Vagina (tissue), 2 donors: Measurements from ENCODE around the gene CSNK1G3. TPM values are rescaled to one million over a fixed set of nuclear protein-coding genes. Genes with fewer than 3 reads are reported as not detected.
"Not testable (repeated sequence)": the region's sequence is repeated elsewhere in the genome, so short reads cannot be mapped to it uniquely, and the experiment has no call there.

Experiments
- DNase-seq, 2 donors: peaks; one replicate each; pipeline ENCODE4 v3.0.0-alpha.2; 2017; ENCODE audit errors: extremely low spot score in 2 of 2
- H3K27ac ChIP-seq: fragments of 200-600 bp; sonication (generic); one replicate; pipeline ENCODE4 v1.5.1; 2019
- H3K27me3 ChIP-seq: fragments of 200-600 bp; sonication (generic); one replicate; pipeline ENCODE4 v1.5.1; 2019
- H3K36me3 ChIP-seq, 2 donors: fragments of 200-600 bp; sonication (generic); one replicate each; pipeline ENCODE4 v1.5.1; 2017 to 2019
- H3K4me1 ChIP-seq: fragments of 200-600 bp; sonication (generic); one replicate; pipeline ENCODE4 v1.5.1; 2019
- H3K4me3 ChIP-seq, 2 donors: fragments of 200-600 bp; sonication (generic); 1 replicate in 1 of 2; 2 replicates in 1 of 2; pipeline ENCODE4 v1.5.1; 2016 to 2019
- H3K9me3 ChIP-seq: fragments of 200-600 bp; sonication (generic); one replicate; pipeline ENCODE4 v1.5.1; 2019
- POLR2A ChIP-seq, 2 donors: fragments of 450-650 bp; IDR thresholded peaks; one replicate each; pipeline ENCODE4 v1.6.1; 2017; ENCODE audit warnings: antibody characterized with exemption in 2 of 2, mild to moderate bottlenecking in 2 of 2, moderate library complexity in 2 of 2
- POLR2AphosphoS5 ChIP-seq, 2 donors: sonication (generic); formaldehyde crosslinking; IDR thresholded peaks; one replicate each; pipeline ENCODE4 v1.9.0; 2017; ENCODE audit warnings: antibody characterized with exemption in 2 of 2, mild to moderate bottlenecking in 2 of 2, low read depth in 1 of 2; ENCODE audit not compliant: insufficient read depth in 1 of 2
- intact Hi-C: fragments of 100-400 bp; cut with DNase I; formaldehyde crosslinking; loops from one replicate; pipeline ENCODE4 v1.15.1; 2023
- total RNA-seq: library from RNA; depleted of rRNA; stranded (reverse); fragments of >200 nt; gene quantifications from one replicate; pipeline ENCODE4 v1.2.3, GENCODE V29; 2016
- TF ChIP-seq, protein P1 (sequence below), 3 experiments: fragments of 450-650 bp in 2 of 3; fragments of 200-600 bp in 1 of 3; sonication (generic) in 1 of 3; IDR thresholded peaks; one replicate each; pipeline ENCODE4 v1.5.1; 2017 to 2019; ENCODE audit warnings: antibody characterized with exemption in 3 of 3, mild to moderate bottlenecking in 2 of 3, moderate library complexity in 2 of 3

The CSNK1G3 gene
- total RNA-seq, 1 donor from 2014 or later: 34.4 TPM

DNA sequence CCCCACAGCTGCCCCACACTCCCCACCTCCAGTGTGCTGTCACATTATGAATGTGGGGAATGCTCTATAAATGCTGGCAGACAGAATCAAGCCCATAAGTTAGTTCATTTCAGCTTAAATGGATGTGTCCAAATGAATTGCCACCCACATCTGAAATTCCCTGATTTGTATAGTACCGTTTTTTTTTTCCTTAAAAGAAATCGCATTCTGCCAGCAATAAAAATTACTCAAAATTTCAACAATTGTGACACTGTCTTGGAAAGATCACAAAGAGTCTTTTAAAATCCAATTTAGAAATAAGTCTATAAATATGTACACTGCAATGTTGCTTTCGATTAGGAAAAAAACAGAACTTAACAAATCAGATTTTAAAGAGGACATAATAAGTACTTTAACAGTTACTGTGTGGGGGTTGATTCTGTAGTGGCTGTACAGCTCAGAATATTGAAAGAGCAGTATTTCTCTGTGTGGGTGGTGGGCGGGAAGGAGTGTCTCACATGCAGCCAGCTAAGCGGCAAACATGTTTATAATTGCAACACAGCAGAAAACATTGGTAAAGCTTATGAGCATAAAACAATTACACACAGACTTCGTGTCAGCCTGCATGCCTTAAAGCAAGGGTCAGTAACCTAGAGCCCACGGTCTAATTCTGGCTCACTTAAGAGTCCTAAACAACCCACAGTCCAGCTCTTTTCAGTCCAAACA is 24.9 kb upstream of the CSNK1G3 start:
- Histone ChIP-seq H3K9me3 (no peaks in the 10 kb centered on the region), H3K36me3 (no peaks in the 10 kb centered on the region), H3K27ac (no peak overlapping the region), H3K4me3 (no peak overlapping the region), H3K27me3 (no peaks in the 10 kb centered on the region), H3K4me1 (no peaks in the 10 kb centered on the region)
- TF ChIP-seq POLR2A (IDR thresholded peaks at IDR 0.05): no peak
- no peak for TF ChIP-seq POLR2AphosphoS5 (IDR thresholded peaks at IDR 0.05; ENCODE audit: insufficient read depth in 1 of 2, low read depth in 1 of 2)
- TF ChIP-seq, protein P1, sequence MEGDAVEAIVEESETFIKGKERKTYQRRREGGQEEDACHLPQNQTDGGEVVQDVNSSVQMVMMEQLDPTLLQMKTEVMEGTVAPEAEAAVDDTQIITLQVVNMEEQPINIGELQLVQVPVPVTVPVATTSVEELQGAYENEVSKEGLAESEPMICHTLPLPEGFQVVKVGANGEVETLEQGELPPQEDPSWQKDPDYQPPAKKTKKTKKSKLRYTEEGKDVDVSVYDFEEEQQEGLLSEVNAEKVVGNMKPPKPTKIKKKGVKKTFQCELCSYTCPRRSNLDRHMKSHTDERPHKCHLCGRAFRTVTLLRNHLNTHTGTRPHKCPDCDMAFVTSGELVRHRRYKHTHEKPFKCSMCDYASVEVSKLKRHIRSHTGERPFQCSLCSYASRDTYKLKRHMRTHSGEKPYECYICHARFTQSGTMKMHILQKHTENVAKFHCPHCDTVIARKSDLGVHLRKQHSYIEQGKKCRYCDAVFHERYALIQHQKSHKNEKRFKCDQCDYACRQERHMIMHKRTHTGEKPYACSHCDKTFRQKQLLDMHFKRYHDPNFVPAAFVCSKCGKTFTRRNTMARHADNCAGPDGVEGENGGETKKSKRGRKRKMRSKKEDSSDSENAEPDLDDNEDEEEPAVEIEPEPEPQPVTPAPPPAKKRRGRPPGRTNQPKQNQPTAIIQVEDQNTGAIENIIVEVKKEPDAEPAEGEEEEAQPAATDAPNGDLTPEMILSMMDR (IDR thresholded peaks at IDR 0.05): no peak
- no peak for DNase-seq
- intact Hi-C loops: no loop called here

GRCh38 chr5:123490974-123491373 is 21.0 kb upstream of the CSNK1G3 start:
- H3K9me3 ChIP-seq: no peaks in the 10 kb centered on the region
- no peak for TF ChIP-seq POLR2A (IDR thresholded peaks at IDR 0.05)
- TF ChIP-seq, protein P1 (IDR thresholded peaks at IDR 0.05): no peak
- no peak for TF ChIP-seq POLR2AphosphoS5 (IDR thresholded peaks at IDR 0.05; ENCODE audit: insufficient read depth in 1 of 2, low read depth in 1 of 2)
- no peaks in the 10 kb centered on the region for H3K27me3 ChIP-seq
- intact Hi-C loops: no loop called here
- DNase-seq: no peak
- H3K36me3 ChIP-seq: no peaks in the 10 kb centered on the region
- H3K4me1 ChIP-seq: no peaks in the 10 kb centered on the region
- no peak overlapping the region for H3K4me3 ChIP-seq
- H3K27ac ChIP-seq: no peak overlapping the region

- H3K4me1 ChIP-seq, H3K4me3 ChIP-seq, H3K27ac ChIP-seq, H3K36me3 ChIP-seq, H3K27me3 ChIP-seq, DNase-seq, H3K9me3 ChIP-seq, intact Hi-C loops: not testable (repeated sequence)
Observed at GRCh38 chr5:123495211-123495610, 16.8 kb upstream of the CSNK1G3 start.

DNA sequence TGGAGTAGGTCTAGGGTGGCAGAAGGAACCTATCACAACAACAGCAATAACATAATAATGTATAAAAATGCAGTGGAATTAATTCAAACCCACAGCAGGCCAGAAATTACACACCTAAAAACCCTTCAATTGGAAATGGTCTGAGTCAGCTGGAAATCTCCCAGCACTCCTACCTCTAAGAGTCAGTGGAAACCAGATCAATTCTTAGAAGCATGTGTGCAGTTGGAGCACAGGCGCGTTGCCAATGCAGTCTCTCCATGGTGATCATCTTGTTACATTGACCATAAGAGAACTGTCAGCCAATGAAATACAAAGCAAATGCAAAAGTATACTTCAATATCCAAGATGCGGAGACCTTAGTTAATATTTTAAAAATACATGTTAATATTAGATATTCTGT is 15.1 kb upstream of the CSNK1G3 start:
- Histone ChIP-seq H3K36me3 (no peaks in the 10 kb centered on the region), H3K4me3 (no peak overlapping the region), H3K27me3 (no peaks in the 10 kb centered on the region), H3K27ac (no peak overlapping the region), H3K9me3 (no peaks in the 10 kb centered on the region), H3K4me1 (no peaks in the 10 kb centered on the region)
- TF ChIP-seq POLR2A (IDR thresholded peaks at IDR 0.05): no peak
- TF ChIP-seq POLR2AphosphoS5 (IDR thresholded peaks at IDR 0.05; ENCODE audit: insufficient read depth in 1 of 2, low read depth in 1 of 2): no peak
- TF ChIP-seq, protein P1 (IDR thresholded peaks at IDR 0.05): no peak
- intact Hi-C loops: no loop called here
- DNase-seq: no peak

DNA sequence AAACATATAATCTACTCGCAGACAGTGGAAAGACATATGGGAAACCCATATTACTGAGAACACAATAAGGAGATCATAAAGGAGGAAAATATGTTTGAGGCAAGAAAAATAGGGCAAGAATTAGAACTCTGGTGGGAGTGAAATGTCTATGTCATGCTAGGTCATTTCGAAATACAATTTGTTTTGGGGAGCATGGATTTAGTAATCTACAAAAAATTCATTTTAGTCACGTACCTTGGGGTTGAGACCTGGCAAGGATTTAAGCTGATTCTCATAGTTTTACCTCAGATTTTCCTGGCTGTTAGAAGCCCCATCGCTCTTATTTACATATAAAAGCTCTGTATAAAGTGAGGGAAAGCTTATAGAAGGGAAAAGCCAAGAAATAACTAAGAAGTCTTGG is 11.5 kb upstream of the CSNK1G3 start:
- no peak overlapping the region for H3K4me3 ChIP-seq
- H3K4me1 ChIP-seq: no peaks in the 10 kb centered on the region
- H3K36me3 ChIP-seq: no peaks in the 10 kb centered on the region
- intact Hi-C loops: no loop called here
- no peak for DNase-seq
- H3K9me3 ChIP-seq: no peaks in the 10 kb centered on the region
- H3K27me3 ChIP-seq: no peaks in the 10 kb centered on the region
- H3K27ac ChIP-seq: no peak overlapping the region
- TF ChIP-seq, protein P1 (IDR thresholded peaks at IDR 0.05): no peak
- TF ChIP-seq POLR2A (IDR thresholded peaks at IDR 0.05) (no peak), POLR2AphosphoS5 (IDR thresholded peaks at IDR 0.05; ENCODE audit: insufficient read depth in 1 of 2, low read depth in 1 of 2) (no peak)
